Femur (tissue), 1 donor: ENCODE measurements around the gene DYNLT2.

Experiments
- DNase-seq: peaks from one replicate; pipeline ENCODE4 v3.0.0-alpha.2; 2017

Gene DYNLT2

GRCh38 chr6:169692516-169692915 lies 58.9 kb downstream of the DYNLT2 start:
- no peak for DNase-seq

DNA sequence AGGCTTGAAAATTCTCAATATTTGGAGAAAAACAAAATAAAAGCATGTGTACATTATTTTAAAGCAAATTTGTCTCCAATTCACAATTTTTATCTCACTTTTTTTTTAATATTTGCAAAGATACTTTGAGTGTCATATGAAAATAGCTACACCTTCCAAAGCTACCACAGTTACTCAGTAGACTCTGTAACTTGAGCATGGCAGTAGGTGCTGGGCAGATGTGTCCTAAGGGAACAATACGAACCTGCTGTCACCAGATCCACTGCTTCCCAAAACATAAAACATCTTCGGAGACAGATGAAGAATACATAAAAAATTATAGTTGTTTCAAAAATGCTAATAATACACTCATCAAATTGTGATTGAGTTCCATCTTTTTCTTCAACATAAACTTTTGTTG lies 60.1 kb downstream of the DYNLT2 start:
- no peak for DNase-seq
